HS-5 (cell line): ENCODE data around the gene GPR161.

Experiments used
- DNase-seq: peaks from one replicate; pipeline ENCODE4 v3.0.0-alpha.2; 2012; ENCODE audit warnings: low read depth

GPR161 gene

GRCh38 chr1:168035345-168035744 lies 101.4 kb downstream of the GPR161 start:
- DNase-seq, result no peak

- no peak for DNase-seq
These were observed 104.7 kb downstream of the GPR161 start for GRCh38 chr1:168032029-168032428.

DNA sequence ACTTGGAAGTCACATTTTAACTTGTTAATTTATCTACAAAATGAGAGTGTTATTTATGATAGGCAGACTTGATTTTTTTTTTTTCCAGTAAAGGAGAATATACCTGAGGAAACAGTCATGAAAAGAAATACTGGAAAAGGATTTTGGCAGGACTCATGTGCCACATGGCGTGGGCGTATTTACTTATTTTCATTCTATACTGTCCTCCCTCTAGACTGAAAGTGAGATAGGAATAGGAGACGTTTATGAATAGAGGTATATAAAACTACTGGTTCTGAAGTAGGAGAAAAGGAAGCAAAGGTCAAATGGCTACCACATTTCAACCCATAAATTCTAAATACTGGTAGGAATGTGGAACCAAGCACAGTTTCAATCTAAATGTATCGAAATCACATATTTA lies 105.1 kb downstream of the GPR161 start:
- DNase-seq, result no peak

DNA sequence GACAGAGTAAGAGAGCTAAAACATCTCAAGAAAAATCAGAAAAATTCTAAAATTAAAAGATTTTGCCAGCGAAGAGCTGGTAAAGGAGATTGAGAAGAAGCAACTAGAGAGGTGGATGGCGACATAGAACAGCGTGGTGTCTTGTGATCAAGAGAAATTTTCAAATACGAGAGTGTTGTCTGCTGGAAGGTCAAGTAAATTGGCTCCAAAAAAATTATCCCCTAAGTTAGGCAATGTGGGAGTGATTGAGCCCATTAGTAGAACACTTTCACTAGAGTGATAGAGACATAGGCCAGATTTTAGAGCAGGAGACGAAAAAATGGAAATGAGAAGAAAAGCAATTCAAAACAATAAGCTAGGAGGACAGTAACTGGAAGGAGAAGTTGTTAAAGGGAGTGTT lies 105.5 kb downstream of the GPR161 start:
- no peak for DNase-seq
